GM19240 (cell line): Measurements from ENCODE around the gene EHD4.
A peak's percentile ranks its signal among the peaks of the same experiment; 100 is the strongest.

Experiments
- DNase-seq: peaks from one replicate; pipeline ENCODE4 v3.0.0; 2011; ENCODE audit warnings: low spot score; ENCODE audit not compliant: insufficient read length

The EHD4 gene

GRCh38 chr15:41896566-41896965 is 75.8 kb downstream of the EHD4 start:
- DNase-seq: no peak

GRCh38 chr15:41895957-41896356 is 76.4 kb downstream of the EHD4 start:
- no peak for DNase-seq

GRCh38 chr15:41895491-41895890 is 76.9 kb downstream of the EHD4 start:
- DNase-seq: no peak

GRCh38 chr15:41894791-41895463 is 77.4 kb downstream of the EHD4 start:
- DNase-seq: peak; percentile 92

GRCh38 chr15:41894251-41894790 is 78.0 kb downstream of the EHD4 start:
- no peak for DNase-seq

GRCh38 chr15:41893422-41894250 is 78.7 kb downstream of the EHD4 start, which contains the start of gene SPTBN5:
Gene SPTBN5 (minus strand): TSS chr15:41894053. CDS start chr15:41893497, 556 bp downstream.
- DNase-seq: no peak

GRCh38 chr15:41892621-41893421 is 79.5 kb downstream of the EHD4 start:
- no peak for DNase-seq

- DNase-seq: no peak
Measured at GRCh38 chr15:41891946-41892345, 80.4 kb downstream of the EHD4 start.

- no peak for DNase-seq
Measured at GRCh38 chr15:41891226-41891625, 81.1 kb downstream of the EHD4 start.

- DNase-seq: no peak
Measured at GRCh38 chr15:41890050-41890690, 82.2 kb downstream of the EHD4 start.

GRCh38 chr15:41888662-41889253 is 83.6 kb downstream of the EHD4 start:
- no peak for DNase-seq

GRCh38 chr15:41887893-41888292 is 84.5 kb downstream of the EHD4 start:
- no peak for DNase-seq

- DNase-seq: no peak
Measured at GRCh38 chr15:41887161-41887560, 85.2 kb downstream of the EHD4 start.

- DNase-seq: no peak
Measured at GRCh38 chr15:41886741-41887140, 85.6 kb downstream of the EHD4 start.

- no peak for DNase-seq
Measured at GRCh38 chr15:41885841-41886240, 86.5 kb downstream of the EHD4 start.

GRCh38 chr15:41885321-41885720 is 87.0 kb downstream of the EHD4 start:
- DNase-seq: no peak

GRCh38 chr15:41884458-41884857 is 87.9 kb downstream of the EHD4 start:
- DNase-seq: no peak

- DNase-seq: no peak
Measured at GRCh38 chr15:41883484-41883825, 88.9 kb downstream of the EHD4 start.

- DNase-seq: no peak
Measured at GRCh38 chr15:41882689-41883483, 89.5 kb downstream of the EHD4 start.
